Smooth muscle cell (in vitro differentiated cells): ENCODE measurements around the gene UQCRH. TPM values are rescaled to one million over a fixed set of nuclear protein-coding genes. Genes with fewer than 3 reads are reported as not detected.
A peak's percentile ranks its signal among the peaks of the same experiment; 100 is the strongest.

Source experiments
- DNase-seq: peaks from one replicate; lab custom pipeline; 2025; ENCODE audit not compliant: unreplicated experiment; lab: John Stamatoyannopoulos, UW
- H2AFZ ChIP-seq: fragments of 200-600 bp; sonication (generic); 2 replicates; pipeline ENCODE4 v1.6.0; 2016; ENCODE audit warnings: antibody characterized with exemption, low read depth, mild to moderate bottlenecking
- H3F3A ChIP-seq: fragments of 200-600 bp; sonication (generic); 2 replicates; pipeline ENCODE4 v1.6.0; 2017; ENCODE audit warnings: antibody characterized with exemption, low read depth
- H3K27ac ChIP-seq: fragments of 200-600 bp; sonication (generic); 2 replicates; pipeline ENCODE4 v1.5.1; 2016; ENCODE audit warnings: low read depth, mild to moderate bottlenecking
- H3K27me3 ChIP-seq: fragments of 200-600 bp; sonication (generic); 2 replicates; pipeline ENCODE4 v1.6.1; 2016; ENCODE audit warnings: low read depth, mild to moderate bottlenecking
- H3K36me3 ChIP-seq: fragments of 200-600 bp; sonication (generic); 2 replicates; pipeline ENCODE4 v1.5.1; 2016; ENCODE audit warnings: low read depth
- H3K4me1 ChIP-seq: fragments of 200-600 bp; sonication (generic); 2 replicates; pipeline ENCODE4 v1.5.1; 2016; ENCODE audit warnings: low read depth
- H3K4me2 ChIP-seq: fragments of 200-600 bp; sonication (generic); 2 replicates; pipeline ENCODE4 v1.6.0; 2016; ENCODE audit warnings: mild to moderate bottlenecking
- H3K4me3 ChIP-seq: fragments of 200-600 bp; sonication (generic); 2 replicates; pipeline ENCODE4 v1.5.1; 2016; ENCODE audit warnings: mild to moderate bottlenecking
- H3K79me2 ChIP-seq: fragments of 200-600 bp; sonication (generic); 2 replicates; pipeline ENCODE4 v1.6.0; 2016; ENCODE audit warnings: low read depth, mild to moderate bottlenecking
- H3K9ac ChIP-seq: fragments of 200-600 bp; sonication (generic); 2 replicates; pipeline ENCODE4 v1.6.0; 2016; ENCODE audit warnings: low read depth
- H3K9me3 ChIP-seq: fragments of 200-600 bp; sonication (generic); replicated peaks from 2 replicates; pipeline ENCODE4 v1.5.1; 2016; ENCODE audit warnings: low read depth
- H4K20me1 ChIP-seq: fragments of 200-600 bp; sonication (generic); 2 replicates; pipeline ENCODE4 v1.6.0; 2016; ENCODE audit warnings: low read depth
- WGBS: methylation state at CpG from one replicate; pipeline ENCODE4 v1.1.7; 2016; ENCODE audit warnings: low lambda C conversion rate; 5-methylcytosine and 5-hydroxymethylcytosine counted together
- polyA plus RNA-seq: library from polyadenylated mRNA; unstranded; fragments of >200 nt; fragmentation: Nextera tagmentation; extraction: Ambion mirVana; gene quantifications from 2 replicates; pipeline ENCODE4 v1.2.1, GENCODE V29; 2016
- total RNA-seq: library from RNA; depleted of rRNA; stranded (reverse); fragments of >200 nt; gene quantifications from 2 replicates; pipeline ENCODE4 v1.2.3, GENCODE V29; 2014
- TF ChIP-seq, protein P1 (sequence below): fragments of 200-600 bp; sonication (generic); IDR thresholded peaks from 2 replicates; pipeline ENCODE4 v1.5.1; 2017; ENCODE audit warnings: borderline replicate concordance, mild to moderate bottlenecking, antibody characterized with exemption; ENCODE audit not compliant: insufficient read depth, poor library complexity, severe bottlenecking

UQCRH gene
- 555 and 652 TPM in 2 replicates for total RNA-seq
- 284 and 333 TPM in 2 replicates for polyA plus RNA-seq

DNA sequence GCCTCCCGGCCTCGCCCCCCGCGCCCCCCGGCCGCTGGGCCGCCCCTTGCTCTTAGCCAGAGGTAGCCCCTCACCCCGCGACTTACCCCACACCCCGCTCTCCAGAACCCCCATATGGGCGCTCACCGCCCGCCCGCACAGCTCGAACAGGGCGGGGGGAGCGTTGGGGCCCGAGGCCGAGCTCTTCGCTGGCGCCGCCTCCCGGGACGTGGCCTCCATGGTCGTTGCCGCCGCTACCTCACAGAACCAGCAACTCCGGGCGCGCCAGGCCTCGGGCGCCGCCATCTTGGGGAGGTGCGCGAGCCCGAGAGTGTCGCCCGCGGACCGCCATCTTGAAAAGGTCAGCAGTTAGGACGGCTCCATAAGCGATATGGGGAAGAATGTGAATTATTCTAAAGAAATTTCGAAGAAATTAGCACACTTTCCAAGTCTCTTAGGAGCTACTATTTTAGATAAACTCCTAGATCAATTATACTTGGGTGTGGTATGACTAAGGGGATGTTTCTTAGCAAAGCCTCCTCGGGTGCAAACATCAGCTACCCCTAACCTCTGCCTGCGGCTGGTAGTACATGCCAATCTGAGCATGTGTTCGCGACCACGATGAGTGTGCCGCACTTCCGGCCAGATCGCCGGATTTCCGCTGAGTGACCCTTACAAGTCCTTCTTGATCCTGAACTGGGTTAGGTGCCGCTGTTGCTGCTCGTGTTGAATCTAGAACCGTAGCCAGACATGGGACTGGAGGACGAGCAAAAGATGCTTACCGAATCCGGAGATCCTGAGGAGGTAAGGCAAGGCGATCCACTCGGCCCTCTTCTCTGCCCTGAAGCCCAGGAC is at the start of gene UQCRH, which contains the start of gene LRRC41:
Gene UQCRH (plus strand): TSS at position 661 of the 834 bp plus-strand sequence. CDS start 69 bp downstream, at position 730.
Gene LRRC41 (minus strand): TSS at position 579 of the 834 bp plus-strand sequence. CDS start 294 bp downstream, at position 285.
- 1% methylated on average over 51 of the region's 61 CpGs for WGBS

DNA sequence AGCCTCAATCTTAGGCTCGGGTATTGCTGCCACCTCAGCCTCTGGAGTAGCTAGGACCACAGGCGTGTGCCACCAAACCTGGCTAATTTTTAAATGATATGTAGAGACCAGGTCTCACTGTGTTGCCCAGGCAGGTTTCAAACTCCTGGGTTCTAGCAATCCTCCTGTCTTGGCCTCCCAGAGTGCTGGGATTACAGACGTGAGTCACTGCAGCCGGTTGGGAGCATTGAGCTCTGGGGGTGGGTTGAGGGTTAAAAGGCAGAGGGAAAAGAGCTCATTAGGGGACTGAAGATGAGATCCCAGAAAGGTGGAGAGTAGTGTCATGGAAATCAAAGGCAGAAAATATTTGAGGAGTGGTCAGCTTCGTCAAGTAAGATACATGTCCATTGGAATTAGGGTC is 48.8 kb upstream of the UQCRH start:
- H3F3A ChIP-seq, result no peaks in the 10 kb centered on the region
- H3K27ac ChIP-seq, result no peak overlapping the region
- H3K4me3 ChIP-seq, result no peak overlapping the region
- no peaks in the 10 kb centered on the region for H4K20me1 ChIP-seq
- H3K9me3 ChIP-seq, result no peaks in the 10 kb centered on the region
- H3K27me3 ChIP-seq, result no peaks in the 10 kb centered on the region
- H3K4me1 ChIP-seq, result no peaks in the 10 kb centered on the region
- no peaks in the 10 kb centered on the region for H3K79me2 ChIP-seq
- H3K4me2 ChIP-seq, result no peak overlapping the region
- no peak for DNase-seq
- 72% methylated on average over 5 of the region's 5 CpGs for WGBS
- no peaks in the 10 kb centered on the region for H3K36me3 ChIP-seq
- H2AFZ ChIP-seq, result no peak overlapping the region
- no peak overlapping the region for H3K9ac ChIP-seq
- TF ChIP-seq, protein P1, sequence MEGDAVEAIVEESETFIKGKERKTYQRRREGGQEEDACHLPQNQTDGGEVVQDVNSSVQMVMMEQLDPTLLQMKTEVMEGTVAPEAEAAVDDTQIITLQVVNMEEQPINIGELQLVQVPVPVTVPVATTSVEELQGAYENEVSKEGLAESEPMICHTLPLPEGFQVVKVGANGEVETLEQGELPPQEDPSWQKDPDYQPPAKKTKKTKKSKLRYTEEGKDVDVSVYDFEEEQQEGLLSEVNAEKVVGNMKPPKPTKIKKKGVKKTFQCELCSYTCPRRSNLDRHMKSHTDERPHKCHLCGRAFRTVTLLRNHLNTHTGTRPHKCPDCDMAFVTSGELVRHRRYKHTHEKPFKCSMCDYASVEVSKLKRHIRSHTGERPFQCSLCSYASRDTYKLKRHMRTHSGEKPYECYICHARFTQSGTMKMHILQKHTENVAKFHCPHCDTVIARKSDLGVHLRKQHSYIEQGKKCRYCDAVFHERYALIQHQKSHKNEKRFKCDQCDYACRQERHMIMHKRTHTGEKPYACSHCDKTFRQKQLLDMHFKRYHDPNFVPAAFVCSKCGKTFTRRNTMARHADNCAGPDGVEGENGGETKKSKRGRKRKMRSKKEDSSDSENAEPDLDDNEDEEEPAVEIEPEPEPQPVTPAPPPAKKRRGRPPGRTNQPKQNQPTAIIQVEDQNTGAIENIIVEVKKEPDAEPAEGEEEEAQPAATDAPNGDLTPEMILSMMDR, result no peak

More for the DNA sequence above, at the start of gene UQCRH, which contains the start of gene LRRC41:
- H3K9ac ChIP-seq, result peak within 1 kb of the TSS; percentile 99
- peaks cover 9% of the 10 kb centered on the region for H3F3A ChIP-seq
- H3K4me1 ChIP-seq, result peaks cover 23% of the 10 kb centered on the region
- H2AFZ ChIP-seq, result peak within 1 kb of the TSS; percentile 44
- peak within 1 kb of the TSS; percentile 96 for H3K4me2 ChIP-seq
- no peaks in the 10 kb centered on the region for H3K27me3 ChIP-seq
- peak; percentile 80 for DNase-seq
- TF ChIP-seq, protein P1, result no peak
- peaks cover 73% of the 10 kb centered on the region for H4K20me1 ChIP-seq
- H3K27ac ChIP-seq, result peak within 1 kb of the TSS; percentile 89
- peaks cover 93% of the 10 kb centered on the region for H3K79me2 ChIP-seq
- H3K36me3 ChIP-seq, result no peaks in the 10 kb centered on the region
- no peaks in the 10 kb centered on the region for H3K9me3 ChIP-seq
- H3K4me3 ChIP-seq, result peak within 1 kb of the TSS; percentile 79

DNA sequence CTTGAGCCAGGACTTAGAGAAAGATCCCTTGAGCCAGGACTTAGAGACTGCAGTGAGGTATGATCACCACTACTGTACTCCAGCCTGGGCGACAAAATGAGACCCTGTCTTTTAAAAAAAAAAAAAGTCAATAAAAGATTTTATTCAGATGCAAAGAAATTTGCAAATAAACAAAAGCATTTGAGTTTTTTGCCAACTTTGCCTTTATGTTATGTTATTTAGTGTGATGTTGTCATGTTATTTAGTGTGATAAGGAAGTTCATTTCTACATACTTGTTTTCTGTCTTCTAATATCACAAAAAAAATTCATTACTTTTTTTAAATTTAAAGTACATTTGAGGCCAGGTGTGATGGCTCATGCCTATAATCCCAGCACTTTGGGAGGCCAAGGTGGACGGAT is 47.0 kb upstream of the UQCRH start:
- H3K27ac ChIP-seq, result no peak overlapping the region
- no peak overlapping the region for H3K4me3 ChIP-seq
- 100% methylated on average over 2 of the region's 2 CpGs for WGBS
- H3K4me2 ChIP-seq, result no peak overlapping the region
- H3K36me3 ChIP-seq, result no peaks in the 10 kb centered on the region
- no peak for DNase-seq
- H4K20me1 ChIP-seq, result no peaks in the 10 kb centered on the region
- H2AFZ ChIP-seq, result no peak overlapping the region
- TF ChIP-seq, protein P1, result no peak
- H3K9ac ChIP-seq, result no peak overlapping the region
- H3K79me2 ChIP-seq, result no peaks in the 10 kb centered on the region
- H3F3A ChIP-seq, result no peaks in the 10 kb centered on the region
- no peaks in the 10 kb centered on the region for H3K4me1 ChIP-seq
- no peaks in the 10 kb centered on the region for H3K9me3 ChIP-seq
- no peaks in the 10 kb centered on the region for H3K27me3 ChIP-seq
